Endothelial cell of umbilical vein (primary cell): ENCODE measurements around the gene LPCAT3. TPM values are rescaled to one million over a fixed set of nuclear protein-coding genes. Genes with fewer than 3 reads are reported as not detected.

Experiments
- BruUV-seq: library from RNA; stranded (reverse); fragments of 400-500 nt; replicated peaks from 2 replicates; lab custom pipeline; 2021; lab: Mats Ljungman, UMichigan
- CTCF ChIA-PET: fragments of 300-600, 350-600 bp; sonication (Branson Sonifier 250); formaldehyde crosslinking; loops from one replicate; lab custom pipeline; 2021; ENCODE audit warnings: antibody characterized with exemption, inconsistent platforms; lab: Charles Lee
- POLR2A ChIA-PET: fragments of 300-600, 350-600 bp; sonication (Branson Sonifier 250); formaldehyde crosslinking; loops from one replicate; lab custom pipeline; 2021; ENCODE audit warnings: antibody characterized with exemption, inconsistent platforms; lab: Charles Lee
- DNase-seq: peaks from one replicate; pipeline ENCODE4 v3.0.0-alpha.2; 2011; ENCODE audit warnings: low read depth, low spot score
- FAIRE-seq: peaks from 2 replicates; lab custom pipeline; 2011; peaks lifted over from hg19 to GRCh38; lab: Jason Lieb, UNC
- H2AFZ ChIP-seq: 2 replicates; pipeline ENCODE4 v1.6.0; 2012; ENCODE audit warnings: low read depth, low read length, control low read depth, inconsistent platforms
- H3K27ac ChIP-seq: 2 replicates; pipeline ENCODE4 v1.5.1; 2011; ENCODE audit warnings: low read depth, mild to moderate bottlenecking, control low read depth, low read length, moderate library complexity; ENCODE audit not compliant: insufficient read depth
- H3K27me3 ChIP-seq, 2 experiments: 2 replicates each; pipeline versions ENCODE4 v1.6.0 to v1.6.1; 2011; ENCODE audit warnings: low read length in 2 of 2, mixed read lengths in 1 of 2; ENCODE audit not compliant: control insufficient read depth in 2 of 2, insufficient read depth in 2 of 2
- H3K36me3 ChIP-seq, 2 experiments: 2 replicates in 1 of 2; 3 replicates in 1 of 2; pipeline ENCODE4 v1.5.1; 2011; ENCODE audit warnings: low read length in 2 of 2, mild to moderate bottlenecking in 1 of 2, moderate library complexity in 1 of 2; ENCODE audit not compliant: control insufficient read depth in 2 of 2, insufficient read depth in 2 of 2; ENCODE audit errors: extremely low read depth in 1 of 2
- H3K4me1 ChIP-seq: 3 replicates; pipeline ENCODE4 v1.5.1; 2011; ENCODE audit warnings: mild to moderate bottlenecking, low read length; ENCODE audit not compliant: control insufficient read depth, insufficient read depth; ENCODE audit errors: extremely low read depth
- H3K4me2 ChIP-seq: 2 replicates; pipeline ENCODE4 v1.6.1; 2011; ENCODE audit warnings: low read length, control low read depth, mixed read lengths; ENCODE audit not compliant: insufficient read depth
- H3K4me3 ChIP-seq, 3 experiments: fragments of 200-600 bp in 1 of 3; sonication (generic), shearing (Covaris generic) in 1 of 3; replicated peaks in 1 of 3; 2 replicates each; pipeline ENCODE4 v1.5.1; 2011 to 2016; ENCODE audit warnings: control low read depth in 3 of 3, low read length in 3 of 3, mild to moderate bottlenecking in 2 of 3, inconsistent platforms in 1 of 3, low read depth in 1 of 3, moderate library complexity in 1 of 3; ENCODE audit not compliant: insufficient read depth in 1 of 3
- H3K79me2 ChIP-seq: 2 replicates; pipeline ENCODE4 v1.6.0; 2012; ENCODE audit warnings: low read length, inconsistent platforms; ENCODE audit not compliant: control insufficient read depth, insufficient read depth
- H3K9ac ChIP-seq: replicated peaks from 2 replicates; pipeline ENCODE3; 2011; ENCODE audit warnings: low read length, control low read depth; ENCODE audit not compliant: insufficient read depth; ENCODE audit errors: extremely low read depth
- H3K9me1 ChIP-seq: replicated peaks from 3 replicates; pipeline ENCODE4 v1.6.0; 2011; ENCODE audit warnings: mild to moderate bottlenecking, low read length; ENCODE audit not compliant: control insufficient read depth, insufficient read depth; ENCODE audit errors: extremely low read depth
- H3K9me3 ChIP-seq: replicated peaks from 2 replicates; pipeline ENCODE4 v1.5.1; 2012; ENCODE audit warnings: low read length, inconsistent platforms; ENCODE audit not compliant: control insufficient read depth, insufficient read depth
- H4K20me1 ChIP-seq: replicated peaks from 2 replicates; pipeline ENCODE3; 2011; ENCODE audit warnings: mild to moderate bottlenecking, low read length; ENCODE audit not compliant: control insufficient read depth, insufficient read depth; ENCODE audit errors: extremely low read depth
- CTCF ChIP-seq, 2 donors: IDR thresholded peaks; 1 replicate in 1 of 2; 2 replicates in 1 of 2; pipeline ENCODE4 v1.5.1; 2011; ENCODE audit warnings: low read length in 2 of 2, mild to moderate bottlenecking in 2 of 2, moderate library complexity in 2 of 2, control low read depth in 1 of 2, inconsistent platforms in 1 of 2, low read depth in 1 of 2; ENCODE audit not compliant: insufficient read depth in 1 of 2; ENCODE audit errors: extremely low read depth in 1 of 2
- MYC ChIP-seq: IDR thresholded peaks from one replicate; pipeline ENCODE4 v1.6.1; 2011; ENCODE audit warnings: mild to moderate bottlenecking, low read depth, low read length
- dilution Hi-C: fragments of 300-500 bp; cut with MboI; formaldehyde crosslinking; loops from one replicate; pipeline ENCODE4 v1.15.0; 2019; ENCODE audit warnings: low sequenced_read_pairs; ENCODE audit not compliant: extremely low pct_ligation_motif_present
- intact Hi-C: fragments of 100-400 bp; cut with micrococcal nuclease; formaldehyde crosslinking; loops from one replicate; pipeline ENCODE4 v1.10.0; 2022
- polyA plus RNA-seq, 4 experiments: library from polyadenylated mRNA; depleted of rRNA in 3 of 4; stranded (reverse) in 3 of 4; unstranded in 1 of 4; fragments of >200 nt; gene quantifications; 2 replicates each; pipeline versions ENCODE4 v1.2.1 to v1.2.3, GENCODE V29; 2011 to 2012; ENCODE audit warnings: missing spikeins in 1 of 4
- total RNA-seq: library from RNA; stranded (reverse); gene quantifications from 2 replicates; pipeline ENCODE4 v1.2.3, GENCODE V29; 2021

LPCAT3 gene
- total and polyA plus RNA-seq, 2 donors (not counting 3 experiments of a cell fraction or from before 2014, with no cell fraction given): 29.5 to 36.0 TPM

- FAIRE-seq (peak; percentile 58), DNase-seq (no peak)
- Histone ChIP-seq H3K9ac (peak overlapping the region; percentile 75), H3K9me3 (no peaks in the 10 kb centered on the region), H3K4me3 (peak overlapping the region; percentile 88 to 92 (median 90)), H3K36me3 (peaks cover 0 to 2% of the 10 kb centered on the region in 2 experiments), H3K27ac (peak overlapping the region; percentile 52), H3K27me3 (no peaks in the 10 kb centered on the region), H4K20me1 (peaks cover 8% of the 10 kb centered on the region), H3K4me1 (peaks cover 60% of the 10 kb centered on the region), H3K9me1 (no peaks in the 10 kb centered on the region), H3K4me2 (peak overlapping the region; percentile 87), H2AFZ (no peak overlapping the region), H3K79me2 (peaks cover 63% of the 10 kb centered on the region)
- intact Hi-C loops: no loop called here
- ChIA-PET CTCF (interaction anchor here (1.1 to 2.0 kb wide), 4 partner anchors 9 to 56 kb away, joined by 3 to 11 read pairs (median 4); partner anchors contain the start of genes C12orf57, RNU7-1 and SPSB2), POLR2A (interaction anchor here (1.2 kb wide), 1 partner anchor 9 kb away, joined by 4 read pairs; no protein-coding TSS in a partner anchor)
- dilution Hi-C loops: no loop called here
- TF ChIP-seq MYC (no peak), CTCF (IDR thresholded peaks at IDR 0.05; ENCODE audit: extremely low read depth in 1 of 2, insufficient read depth in 1 of 2, low read depth in 1 of 2, low read length in 2 of 2) (no peak)
- BruUV-seq: no TSS peak
These were observed 89.4 kb downstream of the LPCAT3 start for GRCh38 chr12:6928703-6929407.
